HG03196 (cell line): ENCODE data around the gene KRTAP4-6.
"Not testable (repeated sequence)": the region's sequence is repeated elsewhere in the genome, so short reads cannot be mapped to it uniquely, and the experiment has no call there.

ENCODE experiments used
- ATAC-seq: cut with Tn5 transposase; IDR thresholded peaks from one replicate; pipeline ENCODE4 v1.9.1; 2021; ENCODE audit not compliant: unreplicated experiment

The KRTAP4-6 gene

GRCh38 chr17:41147531-41148204 is 7.3 kb upstream of the KRTAP4-6 start:
- no peak for ATAC-seq

- ATAC-seq, result no peak
These were observed 4.9 kb upstream of the KRTAP4-6 start for GRCh38 chr17:41145261-41145660.

DNA sequence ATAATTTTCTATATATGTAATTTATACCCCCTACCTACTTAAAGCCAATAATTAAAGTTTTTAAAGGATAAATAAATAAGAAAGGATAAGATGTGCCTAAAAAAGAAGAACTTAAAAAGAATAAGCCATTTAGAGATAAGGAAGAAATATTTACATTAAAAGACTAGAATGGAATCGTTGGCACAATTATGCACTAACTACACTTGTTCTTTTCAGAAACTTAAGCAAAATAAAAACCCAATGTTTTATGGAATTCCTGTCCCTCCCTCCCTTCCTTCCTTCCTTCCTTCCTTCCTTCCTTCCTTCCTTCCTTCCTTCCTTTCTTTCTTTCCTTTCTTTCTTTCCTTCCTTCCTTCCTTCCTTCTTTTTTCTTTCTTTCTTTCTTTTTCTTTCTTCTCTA is 4.5 kb upstream of the KRTAP4-6 start:
- no peak for ATAC-seq

GRCh38 chr17:41141361-41141760 is 1.0 kb upstream of the KRTAP4-6 start:
- ATAC-seq, result no peak

- ATAC-seq, result not testable (repeated sequence)
These were observed 479 bp downstream of the KRTAP4-6 start for GRCh38 chr17:41139865-41140264.

DNA sequence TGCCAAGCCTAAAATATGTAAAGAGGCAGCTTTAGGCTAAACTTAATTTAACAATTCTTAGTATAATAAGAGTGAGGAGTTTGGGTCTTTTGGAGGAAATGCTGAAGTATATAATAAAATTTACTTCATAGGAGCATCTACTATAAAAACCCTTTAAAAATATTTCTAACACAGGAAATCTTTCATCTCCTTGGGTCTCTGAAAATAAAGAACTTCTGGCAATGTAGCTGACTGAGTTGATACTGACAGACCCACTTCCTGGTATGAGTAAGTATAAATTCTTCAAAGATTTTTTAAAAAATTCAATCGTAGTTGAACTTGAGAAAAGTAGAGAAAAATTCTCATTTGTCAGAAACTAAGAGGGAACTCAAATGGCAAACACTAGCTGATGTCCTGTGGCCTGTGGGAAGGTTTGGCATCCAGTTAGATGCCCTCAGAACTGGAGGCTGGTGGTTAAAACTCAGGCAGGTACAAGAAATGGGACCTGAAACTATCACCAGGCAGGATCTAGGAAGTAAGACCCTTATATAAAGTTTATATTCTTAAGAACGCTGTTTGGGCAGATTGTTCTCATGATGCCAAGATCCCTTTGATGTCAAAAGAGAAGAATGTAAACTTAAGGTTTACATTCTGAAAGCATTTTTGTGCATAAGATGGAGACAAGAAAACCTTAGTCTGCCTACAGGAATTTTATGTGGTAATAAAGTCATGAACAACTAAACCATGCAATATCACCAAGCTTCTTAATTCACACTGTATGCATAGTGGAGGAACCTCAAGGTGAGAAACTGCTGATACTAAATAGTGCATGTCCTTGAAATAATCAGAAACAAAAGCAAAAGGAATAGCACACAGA is 6.2 kb downstream of the KRTAP4-6 start:
- no peak for ATAC-seq

DNA sequence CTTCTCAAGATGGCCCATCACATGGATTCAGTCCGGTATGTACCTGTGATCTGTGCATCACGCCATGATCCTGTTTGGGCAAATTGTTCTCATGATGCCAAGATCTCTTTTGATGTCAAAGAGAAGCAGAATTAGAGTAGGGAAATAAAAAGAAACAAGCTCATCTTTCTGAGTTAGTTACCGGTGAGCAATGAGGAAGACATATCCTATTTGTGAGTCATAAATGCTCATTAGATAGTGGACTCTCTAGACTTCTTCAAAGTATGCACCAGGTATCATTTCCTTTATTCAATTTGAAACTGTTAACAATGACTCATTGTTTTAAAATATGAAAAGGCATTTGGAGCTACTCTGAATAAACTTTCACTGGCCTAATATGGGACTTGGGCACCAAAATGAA is 8.4 kb downstream of the KRTAP4-6 start:
- ATAC-seq, result no peak

DNA sequence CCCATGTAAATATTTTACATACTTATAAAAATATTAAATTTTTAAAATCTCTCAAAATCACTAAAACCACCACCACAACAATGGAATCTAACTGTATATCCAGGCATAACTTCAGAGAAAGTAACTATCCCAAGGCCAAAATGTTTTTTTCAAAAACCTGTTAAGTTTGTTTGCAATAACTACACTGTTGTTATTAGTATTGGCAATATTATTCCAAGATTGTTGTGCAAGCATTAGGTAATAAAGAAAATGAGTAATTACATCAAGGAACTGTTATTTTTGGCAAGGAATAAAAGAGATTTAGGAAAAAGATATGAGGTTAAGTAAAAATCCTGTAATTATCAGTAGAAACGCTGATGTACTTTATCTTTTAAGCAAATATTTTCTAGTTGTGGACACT is 13.0 kb downstream of the KRTAP4-6 start:
- ATAC-seq, result no peak

DNA sequence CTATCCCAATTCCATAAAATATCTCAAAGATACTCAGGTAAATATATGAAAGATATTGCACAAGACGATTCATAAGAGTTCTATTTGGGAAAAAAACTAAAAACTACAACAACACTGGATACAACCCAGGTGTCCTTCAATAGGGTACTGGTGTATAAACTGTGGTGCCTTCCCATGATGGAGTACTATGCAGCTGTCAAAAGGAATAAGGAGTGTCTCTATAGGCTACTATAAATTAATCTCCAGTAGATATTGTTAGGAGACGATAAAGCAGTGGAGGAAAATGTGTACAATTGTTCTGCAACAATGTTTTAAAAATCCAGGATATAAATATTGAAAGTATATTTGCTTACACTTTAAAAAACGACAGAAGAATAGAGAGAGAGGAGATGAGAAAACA is 13.9 kb downstream of the KRTAP4-6 start:
- ATAC-seq, result no peak

DNA sequence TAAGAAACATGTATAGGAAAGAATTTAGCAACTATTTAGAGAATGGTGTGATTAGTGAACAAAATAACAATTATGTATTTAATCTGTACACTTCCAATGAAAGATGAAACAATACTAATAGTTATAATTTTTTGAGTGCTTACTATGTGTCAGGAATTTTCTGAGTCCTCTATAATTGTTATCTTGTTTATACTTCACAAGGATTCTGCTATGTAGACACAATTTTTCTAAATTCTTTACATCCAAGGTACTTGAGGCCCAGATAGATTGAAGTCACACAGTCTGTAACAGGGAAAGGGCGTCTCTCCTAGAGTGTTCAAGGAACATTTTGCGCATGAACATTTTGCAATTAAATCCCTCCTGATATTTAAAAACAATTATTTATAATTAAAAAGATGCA is 15.3 kb downstream of the KRTAP4-6 start:
- no peak for ATAC-seq

DNA sequence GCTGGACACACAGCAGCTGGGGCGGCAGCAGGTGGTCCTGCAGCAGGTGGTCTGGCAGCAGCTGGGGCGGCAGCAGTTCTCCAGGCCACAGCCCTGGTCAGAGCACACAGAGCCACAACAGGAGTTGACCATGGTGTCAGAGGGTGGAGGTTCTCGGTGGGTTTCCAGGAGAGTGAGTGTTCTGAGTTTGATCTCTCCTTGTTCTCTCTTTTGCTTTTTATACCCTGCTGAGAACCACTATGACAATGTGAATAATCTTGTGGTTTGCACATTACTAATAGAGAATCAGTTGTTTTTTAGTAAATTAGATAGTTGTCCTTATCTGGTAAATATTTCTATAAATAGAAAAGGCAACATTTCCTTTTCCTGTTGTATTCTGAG is 16.4 kb downstream of the KRTAP4-6 start, which contains the start of gene KRTAP4-12:
KRTAP4-12 (minus strand) TSS at position 192 of the 381 bp plus-strand sequence; CDS start at position 132, 60 bp downstream.
- ATAC-seq, result not testable (repeated sequence)

- not testable (repeated sequence) for ATAC-seq
These were observed 16.9 kb downstream of the KRTAP4-6 start for GRCh38 chr17:41123292-41123990.

- ATAC-seq, result no peak
These were observed 18.6 kb downstream of the KRTAP4-6 start for GRCh38 chr17:41121742-41122141.

- not testable (repeated sequence) for ATAC-seq
These were observed 20.4 kb downstream of the KRTAP4-6 start for GRCh38 chr17:41119696-41120690.

DNA sequence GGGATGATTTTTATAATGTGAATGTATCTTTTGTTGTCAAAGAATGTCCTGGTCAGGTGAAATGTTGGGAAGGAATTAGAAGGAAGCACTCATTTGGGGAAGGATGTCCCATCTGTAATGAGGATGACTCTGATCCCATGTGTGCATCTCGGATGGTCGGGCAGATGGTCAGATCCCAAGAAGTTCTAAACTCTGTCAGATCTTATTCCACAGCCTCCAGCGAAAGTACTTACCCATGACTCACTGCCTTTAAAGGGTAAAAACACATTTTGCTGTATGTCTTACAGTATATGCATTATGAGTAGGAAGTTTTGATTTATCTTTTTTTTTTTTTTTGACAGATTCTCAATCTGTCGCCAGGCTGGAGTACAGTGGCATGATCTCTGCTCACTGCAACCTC is 21.6 kb downstream of the KRTAP4-6 start:
- ATAC-seq, result no peak

DNA sequence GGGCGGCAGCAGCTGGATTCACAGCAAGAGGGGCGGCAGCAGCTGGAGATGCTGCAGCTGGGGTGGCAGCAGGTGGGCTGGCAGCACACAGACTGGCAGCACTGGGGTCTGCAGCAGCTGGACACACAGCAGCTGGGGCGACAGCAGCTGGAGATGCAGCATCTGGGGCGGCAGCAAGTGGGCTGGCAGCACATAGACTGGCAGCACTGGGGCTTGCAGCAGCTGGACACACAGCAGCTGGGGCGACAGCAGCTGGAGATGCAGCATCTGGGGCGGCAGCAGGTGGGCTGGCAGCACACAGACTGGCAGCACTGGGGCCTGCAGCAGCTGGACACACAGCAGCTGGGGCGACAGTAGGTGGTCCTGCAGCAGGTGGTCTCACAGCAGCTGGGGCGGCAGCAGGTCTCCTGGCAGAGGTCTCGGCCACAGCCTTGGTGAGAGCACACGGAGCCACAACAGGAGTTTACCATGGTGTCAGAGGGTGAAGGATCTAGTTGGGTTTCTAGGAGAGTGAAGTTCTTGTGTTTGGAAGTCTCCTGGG is 22.4 kb downstream of the KRTAP4-6 start, which contains the start of gene KRTAP4-11:
KRTAP4-11 (minus strand) TSS at position 528 of the 541 bp plus-strand sequence; CDS start at position 470, 58 bp downstream.
- not testable (repeated sequence) for ATAC-seq

DNA sequence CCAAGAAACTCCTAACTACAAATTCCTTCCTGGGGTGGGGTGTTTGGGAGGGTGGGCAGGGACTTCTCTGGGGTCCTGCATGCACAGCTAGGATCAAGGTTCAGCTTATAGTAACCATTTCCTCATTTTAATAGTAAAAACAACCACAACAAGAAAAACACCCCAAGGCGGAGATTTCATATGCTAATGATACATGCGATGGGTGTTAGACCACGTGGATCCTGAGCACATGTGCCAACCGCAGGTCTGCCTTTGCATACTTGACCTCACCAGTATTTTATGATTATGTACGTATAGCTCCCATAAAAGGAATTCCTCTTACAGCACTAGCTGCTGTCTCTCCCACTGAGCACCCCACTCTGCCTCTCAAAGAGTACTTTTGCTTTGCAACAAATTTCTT is 24.0 kb downstream of the KRTAP4-6 start:
- no peak for ATAC-seq

DNA sequence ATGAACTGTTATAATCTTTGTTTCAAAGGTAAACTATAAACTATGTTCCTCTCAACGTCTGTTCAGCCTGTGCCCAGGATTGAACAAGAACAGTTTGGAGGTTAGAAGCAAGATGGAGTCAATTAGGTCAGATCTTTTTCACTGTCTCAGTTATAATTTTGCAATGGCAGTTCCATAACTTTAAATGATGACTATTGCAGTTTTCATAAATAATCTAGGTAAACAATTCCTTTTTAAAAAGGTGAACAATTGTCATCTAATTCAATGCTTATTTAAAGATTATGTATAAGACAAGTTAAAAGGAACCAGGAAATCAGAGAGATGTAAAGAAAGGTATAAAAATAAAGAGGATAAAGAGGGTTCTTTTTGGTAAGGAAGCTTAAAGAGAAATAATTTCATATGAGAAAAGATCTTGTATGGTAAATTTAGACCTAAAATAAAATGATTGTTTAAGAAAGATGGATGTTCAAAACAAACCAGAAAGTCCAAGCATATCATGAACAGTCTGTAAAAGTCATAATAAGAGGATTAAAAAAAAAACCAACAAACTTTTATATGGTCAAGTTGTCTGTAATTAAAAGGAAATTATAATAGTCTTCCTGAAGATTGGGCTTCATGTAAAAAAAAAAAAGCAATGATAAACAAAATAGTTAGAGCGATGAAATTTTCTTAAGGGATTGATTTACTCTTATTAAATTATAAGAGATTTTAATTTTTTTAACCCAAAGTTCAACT is 29.0 kb downstream of the KRTAP4-6 start:
- no peak for ATAC-seq

GRCh38 chr17:41108728-41109386 is 31.5 kb downstream of the KRTAP4-6 start:
- not testable (repeated sequence) for ATAC-seq
